ENCODE data around the gene F10. TPM values are rescaled to one million over a fixed set of nuclear protein-coding genes. Genes with fewer than 3 reads are reported as not detected.

F10 gene
- total RNA-seq, 2 donors from 2014 or later: 21.9 to 27.5 TPM

GRCh38 chr13:113080361-113080831, 42.2 kb upstream of the F10 start:
- Histone ChIP-seq H3K36me3 (peaks cover 9% of the 10 kb centered on the region), H3K27me3 (no peaks in the 10 kb centered on the region), H3K9me3 (no peaks in the 10 kb centered on the region), H3K4me1 (peaks cover 0 to 7% of the 10 kb centered on the region in 2 donors), H3K27ac (no peak overlapping the region), H3K4me3 (no peak overlapping the region)
- no peak for TF ChIP-seq CTCF (IDR thresholded peaks at IDR 0.05)
- no peak for DNase-seq (ENCODE audit: low spot score)

- H3K4me1 ChIP-seq: peaks cover 0 to 7% of the 10 kb centered on the region in 2 donors
- peaks cover 3% of the 10 kb centered on the region for H3K36me3 ChIP-seq
- no peaks in the 10 kb centered on the region for H3K9me3 ChIP-seq
- no peak overlapping the region for H3K27ac ChIP-seq
- DNase-seq (ENCODE audit: low spot score): no peak
- no peak for TF ChIP-seq CTCF (IDR thresholded peaks at IDR 0.05)
- no peak overlapping the region for H3K4me3 ChIP-seq
- H3K27me3 ChIP-seq: no peaks in the 10 kb centered on the region
Observed at GRCh38 chr13:113080901-113081521, 41.6 kb upstream of the F10 start.

- DNase-seq (ENCODE audit: low spot score): no peak
- Histone ChIP-seq H3K36me3 (peaks cover 2% of the 10 kb centered on the region), H3K4me3 (no peak overlapping the region), H3K27ac (no peak overlapping the region), H3K4me1 (peaks cover 0 to 7% of the 10 kb centered on the region in 2 donors), H3K9me3 (no peaks in the 10 kb centered on the region), H3K27me3 (no peaks in the 10 kb centered on the region)
- no peak for TF ChIP-seq CTCF (IDR thresholded peaks at IDR 0.05)
Observed at GRCh38 chr13:113082198-113083021, 40.2 kb upstream of the F10 start.

GRCh38 chr13:113083022-113083373, 39.6 kb upstream of the F10 start:
- Histone ChIP-seq H3K27ac (no peak overlapping the region), H3K4me1 (peaks cover 0 to 7% of the 10 kb centered on the region in 2 donors), H3K9me3 (no peaks in the 10 kb centered on the region), H3K36me3 (peaks cover 8% of the 10 kb centered on the region), H3K4me3 (no peak overlapping the region), H3K27me3 (no peaks in the 10 kb centered on the region)
- no peak for DNase-seq (ENCODE audit: low spot score)
- TF ChIP-seq CTCF (IDR thresholded peaks at IDR 0.05): no peak

GRCh38 chr13:113083402-113084061, 39.1 kb upstream of the F10 start:
- Histone ChIP-seq H3K27me3 (no peaks in the 10 kb centered on the region), H3K9me3 (no peaks in the 10 kb centered on the region), H3K27ac (peak overlapping the region in 1 of 2 donors; percentile 19), H3K36me3 (peaks cover 13% of the 10 kb centered on the region), H3K4me3 (no peak overlapping the region), H3K4me1 (peaks cover 0 to 7% of the 10 kb centered on the region in 2 donors)
- TF ChIP-seq CTCF (IDR thresholded peaks at IDR 0.05): no peak
- DNase-seq (ENCODE audit: low spot score): peak; percentile 74

Measured in right atrium auricular region (tissue), 2 donors.